HG02642 (cell line): ENCODE data around the gene CMBL.
"Not testable (repeated sequence)": the region's sequence is repeated elsewhere in the genome, so short reads cannot be mapped to it uniquely, and the experiment has no call there.

Experiments used
- ATAC-seq: cut with Tn5 transposase; IDR thresholded peaks from one replicate; pipeline ENCODE4 v1.9.1; 2021; ENCODE audit warnings: mild to moderate bottlenecking; ENCODE audit not compliant: unreplicated experiment, poor library complexity

Gene CMBL

GRCh38 chr5:10289353-10289752 is 18.3 kb downstream of the CMBL start:
- no peak for ATAC-seq

DNA sequence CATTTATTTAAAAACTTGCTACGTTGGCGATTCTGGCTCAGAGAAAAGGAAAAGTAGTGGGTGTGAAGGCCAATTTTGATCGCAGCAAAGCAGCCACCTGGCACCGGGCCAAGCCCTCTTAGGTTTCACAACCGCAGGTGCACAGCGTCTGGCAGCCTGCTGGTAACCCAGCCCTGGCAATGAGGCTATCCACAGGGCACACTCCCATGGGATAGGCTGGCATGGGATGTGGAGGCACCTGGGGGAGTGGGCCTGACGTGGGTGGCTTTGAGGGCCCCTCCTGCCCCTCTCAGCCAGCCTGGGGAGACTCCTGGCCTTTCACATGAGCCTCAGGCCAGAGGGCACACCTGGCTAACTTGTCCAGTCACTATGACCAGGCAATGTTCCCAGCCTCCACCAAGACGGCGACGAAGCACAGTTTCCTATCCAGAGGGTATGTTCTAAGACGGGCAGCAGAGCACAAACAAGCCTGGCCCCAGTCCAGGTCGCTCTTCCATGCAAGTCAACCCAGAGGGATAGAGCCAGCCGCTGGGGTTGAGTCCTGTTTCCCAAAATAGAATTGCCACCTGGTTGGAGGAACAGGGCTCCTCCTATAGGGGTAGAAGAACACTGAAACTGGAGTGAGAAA is 19.0 kb downstream of the CMBL start:
- peak; percentile 61 for ATAC-seq

DNA sequence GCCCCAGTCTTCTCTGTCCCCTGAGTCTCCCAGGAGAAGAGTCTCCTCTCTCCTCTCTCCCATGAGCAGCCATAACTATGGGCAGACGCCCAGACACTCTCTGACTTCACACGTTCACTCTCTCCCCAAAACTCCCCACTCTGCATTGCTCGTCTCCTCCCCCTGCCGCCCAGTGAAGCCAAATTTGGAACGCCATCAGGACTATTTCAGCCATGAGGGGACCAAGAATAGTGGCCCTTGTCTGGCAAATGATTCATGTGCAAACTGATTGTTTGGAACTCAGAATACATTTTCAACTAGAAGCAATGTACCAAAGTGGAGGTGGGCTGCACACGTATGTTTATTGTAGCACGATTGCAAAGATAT is 20.9 kb downstream of the CMBL start:
- no peak for ATAC-seq

DNA sequence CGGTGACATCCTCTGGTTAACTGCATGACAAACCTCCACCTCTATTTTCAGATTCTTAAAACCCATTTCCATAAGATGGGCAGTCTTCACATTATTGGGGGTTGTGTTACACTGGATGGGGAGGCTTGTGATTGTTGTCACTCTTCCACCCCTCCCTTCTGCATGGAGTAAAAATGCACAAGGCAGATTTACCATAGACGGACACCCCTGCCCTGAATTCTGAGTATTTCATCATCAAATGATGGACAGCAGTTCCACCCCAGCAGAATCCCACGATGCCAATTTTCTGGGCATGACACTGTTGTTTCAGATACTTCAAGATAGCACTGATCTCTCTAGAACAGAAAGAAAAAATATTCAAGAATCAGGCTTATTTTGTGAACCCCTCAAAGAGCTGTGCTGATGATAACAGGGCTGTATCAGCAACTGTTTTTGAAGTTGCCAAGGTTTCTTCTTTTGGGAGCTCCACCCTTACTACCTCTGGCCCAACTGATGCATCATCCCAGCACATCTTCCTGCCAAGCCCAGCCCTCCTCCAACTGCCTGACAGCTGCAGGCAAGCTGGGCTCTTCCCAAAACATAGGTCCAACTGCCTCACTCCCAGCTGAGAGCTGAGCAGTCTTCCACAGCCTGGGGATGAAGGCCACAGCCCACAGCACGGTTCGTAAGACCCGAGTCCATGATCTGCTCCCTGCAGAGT is 21.4 kb downstream of the CMBL start:
- ATAC-seq, result no peak

DNA sequence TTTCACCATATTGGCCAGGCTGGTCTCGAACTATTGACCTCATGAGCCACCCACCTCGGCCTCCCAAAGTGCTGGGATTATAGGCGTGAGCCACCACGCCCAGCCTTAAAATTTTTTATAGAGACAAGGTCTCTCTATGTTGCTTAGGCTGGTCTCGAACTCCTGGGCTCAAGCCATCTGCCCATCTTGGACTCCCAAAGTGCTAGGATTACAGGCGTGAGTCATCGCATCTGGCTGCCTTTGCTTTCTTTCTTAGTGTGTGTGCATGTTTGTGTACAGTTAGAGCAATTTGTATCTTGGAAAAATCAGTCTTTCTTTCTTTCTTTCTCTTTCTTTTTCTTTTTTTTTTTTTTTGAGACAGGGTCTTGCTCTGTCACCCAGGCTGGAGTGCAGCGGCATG is 22.3 kb downstream of the CMBL start:
- ATAC-seq, result not testable (repeated sequence)

DNA sequence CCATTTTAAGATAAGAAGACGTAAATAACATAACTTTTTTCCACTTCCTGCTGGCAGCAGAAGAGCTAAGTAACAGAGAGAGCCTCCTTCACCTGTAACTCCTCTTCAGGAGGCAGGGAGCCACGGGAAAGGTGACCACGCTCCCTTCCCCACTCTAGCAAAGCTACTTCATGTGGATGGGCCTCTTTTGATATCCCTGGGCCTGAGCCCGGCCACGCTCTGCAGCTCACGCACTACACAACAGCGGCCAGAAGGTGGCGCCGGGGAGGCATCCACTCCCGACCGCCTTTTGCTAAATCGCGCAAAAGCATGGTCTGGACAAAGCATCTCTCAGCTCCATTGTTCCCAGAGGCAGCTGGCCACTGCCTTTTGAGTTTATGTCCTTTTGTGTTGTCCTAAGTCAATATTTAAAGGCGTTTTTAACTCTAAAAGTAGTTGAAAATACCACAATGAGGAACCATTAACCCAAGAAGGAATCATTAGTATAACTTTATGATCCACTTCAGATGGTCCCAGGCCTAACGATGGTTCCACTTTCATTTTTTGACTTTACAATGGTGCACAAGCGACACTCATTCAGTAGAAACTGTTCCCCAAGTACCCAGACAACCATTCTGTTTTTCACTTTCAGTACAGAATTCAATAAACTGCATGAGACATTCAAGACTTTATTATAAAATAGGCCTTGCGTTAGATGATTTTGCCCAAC is 23.6 kb downstream of the CMBL start:
- peak; percentile 88 for ATAC-seq

GRCh38 chr5:10279925-10280720 is 27.6 kb downstream of the CMBL start:
- no peak for ATAC-seq

- no peak for ATAC-seq
These were observed 28.4 kb downstream of the CMBL start for GRCh38 chr5:10279328-10279727.

DNA sequence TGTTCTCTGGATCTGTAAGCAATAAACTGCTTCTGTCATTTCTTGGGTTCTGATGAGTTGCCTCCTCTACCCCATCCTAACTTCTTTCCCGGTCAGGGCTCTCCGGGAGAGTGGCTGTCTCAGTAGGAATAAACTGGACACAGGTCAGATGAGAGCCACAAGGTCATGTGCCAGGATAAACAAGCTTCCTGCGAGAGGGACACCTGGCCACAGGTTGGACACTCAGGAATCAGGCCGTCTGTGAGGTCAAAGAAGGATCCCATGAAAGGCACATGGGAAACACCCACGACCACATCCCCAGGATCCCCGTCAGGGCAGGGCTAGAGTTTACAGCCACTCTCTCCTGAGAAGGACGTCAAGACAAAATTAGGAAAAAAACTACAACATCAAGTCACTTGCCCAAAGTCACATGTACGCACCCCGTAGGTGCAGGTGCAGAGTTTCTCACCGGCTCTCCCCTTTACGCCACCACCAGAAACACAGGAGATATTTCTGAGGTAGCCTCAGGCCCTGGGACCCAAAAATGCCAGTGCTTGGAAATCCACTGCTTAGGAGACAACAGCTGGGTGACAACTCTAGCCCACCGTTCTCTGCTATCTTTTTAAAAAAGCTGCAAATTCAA is 28.9 kb downstream of the CMBL start:
- no peak for ATAC-seq

DNA sequence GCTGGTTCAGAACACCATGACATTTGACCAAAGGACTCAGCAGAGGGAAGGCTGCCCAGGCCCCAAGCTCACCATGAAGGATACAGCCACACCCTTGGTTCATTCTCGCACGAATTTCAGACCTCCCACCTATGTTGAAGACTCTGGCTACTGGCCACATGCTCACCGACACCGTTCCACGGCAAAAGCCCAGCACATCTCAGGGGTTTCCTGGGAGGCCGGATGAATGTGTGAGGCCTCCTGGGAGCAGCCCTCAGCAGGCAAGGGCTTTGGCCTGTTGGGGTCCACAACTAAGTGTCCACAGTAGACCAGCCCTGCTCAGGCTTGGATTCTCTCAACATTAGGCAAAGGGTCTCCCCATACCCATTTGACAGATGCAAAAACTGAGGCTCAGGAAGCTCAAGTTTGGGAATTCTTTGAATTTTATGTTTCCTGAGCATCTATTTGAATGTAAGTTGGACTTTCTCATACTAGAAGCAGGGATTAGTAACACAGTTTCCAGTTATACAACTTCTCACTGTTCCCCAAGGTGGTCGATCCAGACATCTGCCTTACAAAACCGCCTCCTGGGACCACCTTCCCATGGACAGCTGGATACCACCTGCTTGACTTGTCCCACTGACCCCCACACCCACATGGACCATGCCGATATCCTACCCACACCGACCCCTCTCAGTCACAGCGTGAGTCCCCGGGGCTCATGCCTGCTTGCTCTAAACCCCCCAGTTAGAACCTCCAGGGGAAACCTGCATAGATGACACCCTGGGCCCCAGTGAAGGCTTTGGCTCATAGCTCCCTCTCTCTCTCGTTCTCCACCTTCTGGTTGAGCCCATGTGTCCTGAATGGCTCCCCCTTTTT is 29.7 kb downstream of the CMBL start:
- ATAC-seq, result no peak

- no peak for ATAC-seq
These were observed 31.0 kb downstream of the CMBL start for GRCh38 chr5:10276691-10277090.

- ATAC-seq, result no peak
These were observed 31.7 kb downstream of the CMBL start for GRCh38 chr5:10275991-10276390.

GRCh38 chr5:10275460-10275859 is 32.2 kb downstream of the CMBL start:
- ATAC-seq, result no peak

GRCh38 chr5:10272875-10273209 is 34.9 kb downstream of the CMBL start:
- ATAC-seq, result not testable (repeated sequence)

DNA sequence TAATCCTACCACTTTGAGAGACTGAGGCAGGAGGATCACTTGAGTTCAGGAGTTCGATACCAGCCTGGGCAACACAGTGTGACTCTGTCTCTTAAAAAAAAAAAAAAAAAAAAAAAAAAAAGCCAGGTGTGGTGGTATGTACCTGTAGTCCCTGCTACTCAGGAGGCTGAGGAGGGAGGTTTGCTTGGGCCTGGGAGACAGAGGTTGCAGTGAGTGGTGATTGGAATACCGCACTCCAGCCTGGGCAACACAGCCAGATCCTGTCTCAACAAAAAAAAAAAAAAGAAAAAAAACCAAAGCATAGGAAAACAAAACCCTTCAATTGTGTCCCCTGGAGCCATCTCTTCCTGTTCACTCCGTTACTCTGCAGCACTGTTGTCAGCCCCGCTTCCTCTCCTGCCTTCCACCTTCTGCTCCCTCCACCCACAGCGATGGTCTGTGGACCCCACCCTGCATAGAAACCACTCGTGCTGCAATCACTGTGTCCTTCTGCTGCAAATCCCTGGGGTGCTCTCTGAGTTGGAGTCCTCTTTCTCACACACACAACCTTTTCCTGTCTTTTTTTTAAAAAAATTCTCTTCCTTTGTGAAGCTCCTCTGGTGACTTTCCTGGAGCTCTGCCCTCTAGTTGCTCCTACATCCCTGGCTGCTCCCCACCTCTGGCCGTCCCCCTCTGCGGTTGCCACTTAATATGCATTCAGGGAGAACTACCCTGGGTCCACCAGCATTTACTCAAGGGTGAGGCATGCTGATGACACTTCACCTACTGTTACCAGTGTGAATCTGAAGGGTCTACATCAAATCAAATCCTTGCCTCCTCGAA is 35.4 kb downstream of the CMBL start:
- no peak for ATAC-seq

- no peak for ATAC-seq
These were observed 39.6 kb downstream of the CMBL start for GRCh38 chr5:10268100-10268499.

DNA sequence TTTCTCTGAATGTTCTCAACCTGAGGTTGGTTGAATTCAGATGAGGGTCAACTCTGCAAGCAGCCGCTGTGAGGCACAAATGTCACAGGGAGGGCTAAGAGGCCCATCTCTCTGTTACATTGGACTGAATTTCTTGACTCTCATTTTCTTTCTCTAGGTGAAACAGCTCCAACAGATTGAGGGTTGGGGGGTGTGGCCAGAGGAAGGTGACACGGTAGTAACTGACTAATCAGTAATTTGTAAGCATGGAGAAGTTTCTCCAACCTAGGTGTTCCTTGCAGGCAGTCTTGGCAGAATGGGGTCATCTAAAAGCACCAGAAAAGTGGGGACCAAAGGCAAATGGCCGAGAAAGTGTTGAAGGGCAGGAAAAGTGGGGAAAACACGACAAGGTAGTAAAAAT is 40.9 kb downstream of the CMBL start:
- no peak for ATAC-seq

DNA sequence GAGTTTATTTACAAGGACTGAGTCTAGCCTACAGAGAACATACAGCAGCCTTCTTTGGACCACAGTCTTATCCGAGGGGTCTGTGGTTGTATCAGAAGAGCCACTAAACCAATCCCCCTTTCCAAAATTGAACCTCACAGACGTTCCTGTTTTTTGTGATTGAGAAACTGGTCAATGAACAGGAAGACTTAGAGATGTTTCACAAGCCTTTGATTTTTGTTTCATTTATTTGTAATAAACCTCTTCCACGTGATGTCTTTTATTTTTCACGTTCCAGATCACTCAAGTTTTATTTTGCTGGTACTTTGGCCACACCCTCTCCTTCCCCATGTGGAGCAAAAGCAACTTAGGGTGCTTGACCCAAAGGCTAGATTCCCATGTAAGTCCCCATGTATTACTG is 41.6 kb downstream of the CMBL start:
- ATAC-seq, result no peak
